Activated T-helper 1 cell treated with Interleukin-2 at 50 U/mL for 16 hours (primary cell): ENCODE data around the gene HSPA1B.
"Not testable (repeated sequence)": the region's sequence is repeated elsewhere in the genome, so short reads cannot be mapped to it uniquely, and the experiment has no call there.

ENCODE experiments used
- DNase-seq: peaks from one replicate; pipeline ENCODE4 v3.0.0-alpha.2; 2020; ENCODE audit warnings: low read depth

Gene HSPA1B

GRCh38 chr6:31827286-31828079 lies at the start of gene HSPA1B:
HSPA1B (plus strand) TSS chr6:31827738; CDS start chr6:31827951, 213 bp downstream.
- DNase-seq = peak; percentile 81

- DNase-seq = no peak
Observed at GRCh38 chr6:31778193-31778592, 49.3 kb upstream of the HSPA1B start.

GRCh38 chr6:31778999-31779885 lies 48.3 kb upstream of the HSPA1B start:
- no peak for DNase-seq

- no peak for DNase-seq
Observed at GRCh38 chr6:31779908-31780307, 47.6 kb upstream of the HSPA1B start.

GRCh38 chr6:31780507-31781243 lies 46.9 kb upstream of the HSPA1B start:
- DNase-seq = no peak

GRCh38 chr6:31781244-31782125 lies 46.1 kb upstream of the HSPA1B start:
- no peak for DNase-seq

- no peak for DNase-seq
Observed at GRCh38 chr6:31782126-31782855, 45.2 kb upstream of the HSPA1B start.

GRCh38 chr6:31784098-31784925 lies 43.2 kb upstream of the HSPA1B start:
- DNase-seq = no peak

GRCh38 chr6:31785475-31785874 lies 42.1 kb upstream of the HSPA1B start:
- DNase-seq = no peak

GRCh38 chr6:31791324-31792089 lies 36.0 kb upstream of the HSPA1B start:
- no peak for DNase-seq

GRCh38 chr6:31792090-31792374 lies 35.5 kb upstream of the HSPA1B start:
- no peak for DNase-seq

GRCh38 chr6:31792761-31793171 lies 34.8 kb upstream of the HSPA1B start:
- DNase-seq = no peak

GRCh38 chr6:31793927-31794245 lies 33.7 kb upstream of the HSPA1B start:
- DNase-seq = not testable (repeated sequence)

GRCh38 chr6:31794294-31794865 lies 33.2 kb upstream of the HSPA1B start:
- DNase-seq = no peak

GRCh38 chr6:31794866-31795615 lies 32.5 kb upstream of the HSPA1B start:
- DNase-seq = no peak

- DNase-seq = peak; percentile 77
Observed at GRCh38 chr6:31795616-31796298, 31.8 kb upstream of the HSPA1B start, which contains the start of gene VARS1. VARS1 (minus strand) TSS chr6:31795752; CDS start chr6:31795217, 535 bp downstream.

GRCh38 chr6:31796993-31797385 lies 30.5 kb upstream of the HSPA1B start:
- DNase-seq = no peak
